Epithelial cell of esophagus (primary cell): ENCODE data around the gene GLIS2.
A peak's percentile ranks its signal among the peaks of the same experiment; 100 is the strongest.
"Not testable (repeated sequence)": the region's sequence is repeated elsewhere in the genome, so short reads cannot be mapped to it uniquely, and the experiment has no call there.

ENCODE experiments used
- DNase-seq: peaks from one replicate; pipeline ENCODE4 v3.0.0; 2010; ENCODE audit warnings: low read depth
- H3K4me3 ChIP-seq: 2 replicates; pipeline ENCODE4 v1.5.1; 2011; ENCODE audit warnings: mild to moderate bottlenecking, low read length, control low read depth
- CTCF ChIP-seq: IDR thresholded peaks from 2 replicates; pipeline ENCODE4 v1.5.1; 2011; ENCODE audit warnings: low read depth, mild to moderate bottlenecking, low read length, control low read depth, inconsistent platforms; ENCODE audit not compliant: insufficient read depth; ENCODE audit errors: missing control alignments

The GLIS2 gene

GRCh38 chr16:4330277-4330874 lies 14.5 kb downstream of the GLIS2 start:
- peak; percentile 80 for TF ChIP-seq CTCF
- peak; percentile 63 for DNase-seq
- H3K4me3 ChIP-seq: no peak overlapping the region

DNA sequence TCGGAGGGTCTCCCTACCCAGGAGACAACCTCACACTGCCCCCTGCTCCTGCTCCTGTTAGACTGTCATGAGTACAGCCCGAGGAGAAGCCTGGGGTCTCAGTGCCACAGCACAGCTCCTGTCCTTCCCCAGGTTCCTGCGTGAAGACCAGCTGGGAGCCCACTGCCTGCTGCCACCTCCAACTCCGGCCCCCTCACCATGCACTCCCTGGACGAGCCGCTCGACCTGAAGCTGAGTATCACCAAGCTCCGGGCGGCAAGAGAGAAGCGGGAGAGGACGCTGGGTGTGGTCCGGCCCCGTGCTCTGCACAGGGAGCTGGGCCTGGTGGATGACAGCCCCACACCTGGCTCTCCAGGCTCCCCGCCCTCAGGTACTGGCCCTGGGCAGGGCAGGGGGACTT lies 16.2 kb downstream of the GLIS2 start:
- TF ChIP-seq CTCF: no peak
- no peak overlapping the region for H3K4me3 ChIP-seq
- DNase-seq: no peak

- no peak overlapping the region for H3K4me3 ChIP-seq
- no peak for TF ChIP-seq CTCF
- no peak for DNase-seq
These were observed 16.9 kb downstream of the GLIS2 start for GRCh38 chr16:4332623-4333307.

DNA sequence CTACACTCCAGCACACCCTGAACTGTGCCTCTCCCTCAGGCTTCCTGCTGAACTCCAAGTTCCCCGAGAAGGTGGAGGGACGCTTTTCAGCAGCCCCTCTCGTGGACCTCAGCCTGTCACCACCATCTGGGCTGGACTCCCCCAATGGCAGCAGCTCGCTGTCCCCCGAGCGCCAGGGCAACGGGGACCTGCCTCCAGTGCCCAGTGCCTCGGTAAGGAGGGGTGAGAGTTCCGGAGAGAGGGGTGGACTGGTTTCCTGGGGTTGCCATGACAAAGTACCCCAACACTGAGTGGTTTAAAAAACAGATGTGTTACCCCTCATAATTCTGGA lies 17.4 kb downstream of the GLIS2 start:
- TF ChIP-seq CTCF: no peak
- no peak for DNase-seq
- H3K4me3 ChIP-seq: no peak overlapping the region

- not testable (repeated sequence) for DNase-seq, H3K4me3 ChIP-seq
These were observed 17.8 kb downstream of the GLIS2 start for GRCh38 chr16:4333714-4334113.

- H3K4me3 ChIP-seq: no peak overlapping the region
- no peak for DNase-seq
- no peak for TF ChIP-seq CTCF
These were observed 19.0 kb downstream of the GLIS2 start for GRCh38 chr16:4334724-4335495.

GRCh38 chr16:4336701-4337539 lies 21.1 kb downstream of the GLIS2 start:
- TF ChIP-seq CTCF: no peak
- no peak for DNase-seq

More at GRCh38 chr16:4336701-4337539, 21.1 kb downstream of the GLIS2 start:
- H3K4me3 ChIP-seq: no peak overlapping the region
